SKM-1 (cell line): ENCODE results near the gene NEK1.
A peak's percentile ranks its signal among the peaks of the same experiment; 100 is the strongest.

ENCODE experiments used
- DNase-seq: peaks from one replicate; lab custom pipeline; 2025; ENCODE audit not compliant: unreplicated experiment; lab: John Stamatoyannopoulos, UW

Gene NEK1, protein sequence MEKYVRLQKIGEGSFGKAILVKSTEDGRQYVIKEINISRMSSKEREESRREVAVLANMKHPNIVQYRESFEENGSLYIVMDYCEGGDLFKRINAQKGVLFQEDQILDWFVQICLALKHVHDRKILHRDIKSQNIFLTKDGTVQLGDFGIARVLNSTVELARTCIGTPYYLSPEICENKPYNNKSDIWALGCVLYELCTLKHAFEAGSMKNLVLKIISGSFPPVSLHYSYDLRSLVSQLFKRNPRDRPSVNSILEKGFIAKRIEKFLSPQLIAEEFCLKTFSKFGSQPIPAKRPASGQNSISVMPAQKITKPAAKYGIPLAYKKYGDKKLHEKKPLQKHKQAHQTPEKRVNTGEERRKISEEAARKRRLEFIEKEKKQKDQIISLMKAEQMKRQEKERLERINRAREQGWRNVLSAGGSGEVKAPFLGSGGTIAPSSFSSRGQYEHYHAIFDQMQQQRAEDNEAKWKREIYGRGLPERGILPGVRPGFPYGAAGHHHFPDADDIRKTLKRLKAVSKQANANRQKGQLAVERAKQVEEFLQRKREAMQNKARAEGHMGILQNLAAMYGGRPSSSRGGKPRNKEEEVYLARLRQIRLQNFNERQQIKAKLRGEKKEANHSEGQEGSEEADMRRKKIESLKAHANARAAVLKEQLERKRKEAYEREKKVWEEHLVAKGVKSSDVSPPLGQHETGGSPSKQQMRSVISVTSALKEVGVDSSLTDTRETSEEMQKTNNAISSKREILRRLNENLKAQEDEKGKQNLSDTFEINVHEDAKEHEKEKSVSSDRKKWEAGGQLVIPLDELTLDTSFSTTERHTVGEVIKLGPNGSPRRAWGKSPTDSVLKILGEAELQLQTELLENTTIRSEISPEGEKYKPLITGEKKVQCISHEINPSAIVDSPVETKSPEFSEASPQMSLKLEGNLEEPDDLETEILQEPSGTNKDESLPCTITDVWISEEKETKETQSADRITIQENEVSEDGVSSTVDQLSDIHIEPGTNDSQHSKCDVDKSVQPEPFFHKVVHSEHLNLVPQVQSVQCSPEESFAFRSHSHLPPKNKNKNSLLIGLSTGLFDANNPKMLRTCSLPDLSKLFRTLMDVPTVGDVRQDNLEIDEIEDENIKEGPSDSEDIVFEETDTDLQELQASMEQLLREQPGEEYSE (N-terminal part only)

DNA sequence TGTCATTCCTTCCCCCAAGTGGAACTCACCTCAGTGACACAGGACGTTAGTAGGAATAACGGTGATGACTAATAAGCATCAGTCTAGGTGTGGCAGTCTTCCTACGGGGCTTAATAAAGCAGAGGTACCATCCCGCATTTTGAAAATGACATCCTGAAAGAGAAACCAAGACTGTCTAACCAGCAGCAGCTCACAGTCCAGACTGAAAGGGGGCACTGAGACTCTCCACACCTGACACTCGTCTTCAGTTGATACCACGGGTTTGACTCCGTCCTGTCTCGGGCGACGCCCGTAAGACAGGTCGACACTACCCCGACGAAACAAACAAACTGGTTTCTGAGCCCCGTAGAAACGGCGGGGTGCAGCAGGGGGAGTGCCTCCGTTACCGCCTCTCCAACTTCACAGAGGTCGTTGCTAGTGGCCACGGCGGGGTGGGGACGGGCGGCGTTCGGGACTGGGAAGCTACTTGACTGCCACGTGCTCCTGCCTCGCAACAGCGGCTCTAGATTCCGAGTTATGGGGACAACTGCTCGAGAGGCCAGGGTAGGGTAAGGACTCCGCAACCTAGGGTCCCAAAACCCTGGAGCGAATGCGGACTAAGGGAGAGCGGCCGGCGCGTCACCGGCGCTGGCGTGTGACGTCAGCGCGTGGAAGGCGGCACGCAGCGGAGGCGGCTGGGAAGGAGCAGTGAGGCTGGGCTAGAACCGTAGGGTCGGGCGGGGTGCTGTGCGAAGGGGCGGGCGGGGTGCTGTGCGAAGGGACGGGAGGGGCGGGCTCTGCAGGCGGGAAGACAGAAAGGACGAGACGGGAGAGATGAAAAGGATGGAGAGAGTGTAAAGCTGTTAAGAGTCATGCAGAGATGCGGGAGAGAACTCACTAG, at the start of gene NEK1:
Gene NEK1 (minus strand): TSS at position 593 of the 880 bp plus-strand sequence. CDS start 9,953 bp downstream, outside the sequence.
- DNase-seq = peak; percentile 77

DNA sequence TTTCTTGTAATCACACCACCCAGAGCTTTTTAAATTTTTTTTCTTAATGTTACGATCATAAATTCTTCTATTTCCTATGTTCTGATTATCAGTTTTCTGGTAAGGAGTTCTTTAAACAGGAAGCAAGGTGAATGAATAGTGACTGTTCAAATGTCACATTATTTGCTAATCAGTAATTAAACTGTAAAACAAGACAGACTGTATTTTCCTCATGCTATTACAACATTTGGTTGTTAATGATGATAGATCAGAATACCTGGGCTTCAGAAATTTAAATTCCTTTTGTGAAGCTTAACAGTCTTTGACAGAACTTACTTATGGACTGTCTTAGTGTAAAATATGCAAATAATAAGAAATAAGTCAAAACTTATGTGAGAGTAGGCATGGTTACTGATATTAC, 49.4 kb upstream of the NEK1 start:
- no peak for DNase-seq

DNA sequence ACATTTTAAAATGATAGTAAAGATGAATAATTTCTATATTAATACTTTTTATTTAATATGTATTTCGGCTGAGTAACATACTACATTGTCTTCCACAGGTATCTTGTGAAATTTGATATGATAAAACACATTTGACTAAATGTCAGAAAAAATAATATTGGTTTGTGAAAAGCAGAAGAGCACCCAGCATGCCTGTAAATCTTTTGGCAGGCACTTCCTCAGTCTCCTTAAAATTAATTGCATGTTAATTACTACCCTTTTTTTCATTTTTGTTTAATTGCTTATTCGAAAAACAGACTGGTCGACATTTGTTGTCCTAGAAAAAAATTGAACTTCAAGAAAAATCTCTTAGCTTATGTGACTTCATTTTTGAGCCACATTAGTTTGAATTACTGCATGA, 48.5 kb upstream of the NEK1 start:
- no peak for DNase-seq

DNA sequence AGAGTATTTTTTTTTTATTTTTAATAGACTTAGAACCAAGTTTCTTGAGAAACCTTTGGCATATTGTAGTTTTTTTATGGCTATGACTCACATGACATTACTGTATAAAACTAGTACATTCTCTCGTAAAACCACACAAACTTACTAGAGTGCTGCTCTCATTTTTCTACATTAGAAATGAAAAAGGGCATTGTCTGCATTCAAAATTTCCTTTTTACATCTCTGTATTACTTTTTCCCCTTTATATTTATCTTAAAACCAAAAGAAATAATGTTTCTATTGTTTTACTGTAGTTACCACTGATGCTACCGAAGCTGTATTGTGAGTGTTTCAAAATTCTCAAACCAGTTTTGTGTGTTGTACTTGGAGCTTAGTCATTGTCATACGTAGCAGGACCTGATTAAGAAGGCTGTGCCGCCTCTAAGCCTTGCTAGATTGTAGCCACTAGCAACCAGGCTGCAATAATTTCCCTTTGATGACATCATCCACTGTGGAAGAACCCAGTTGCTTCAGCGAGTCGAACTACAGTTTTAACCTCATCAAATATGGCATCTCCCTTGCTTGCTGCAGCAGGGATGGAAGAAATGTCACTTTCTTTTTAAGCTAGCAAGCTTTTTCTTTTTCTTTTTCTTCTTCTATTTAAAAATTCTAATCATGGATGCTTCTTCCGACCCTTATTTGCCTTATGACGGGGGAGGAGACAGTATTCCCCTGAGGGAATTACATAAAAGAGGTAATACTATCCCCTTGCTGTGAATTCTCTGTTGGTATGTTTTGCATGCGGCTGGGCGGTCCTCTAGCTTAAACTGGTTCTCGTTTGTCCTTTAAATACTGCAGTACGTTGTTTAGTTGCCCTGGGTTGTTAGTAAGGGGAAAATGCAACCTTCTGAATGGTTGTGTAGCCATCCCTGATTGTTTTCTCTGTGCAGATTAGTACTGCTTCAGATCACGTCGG, 47.6 kb upstream of the NEK1 start:
- no peak for DNase-seq

DNA sequence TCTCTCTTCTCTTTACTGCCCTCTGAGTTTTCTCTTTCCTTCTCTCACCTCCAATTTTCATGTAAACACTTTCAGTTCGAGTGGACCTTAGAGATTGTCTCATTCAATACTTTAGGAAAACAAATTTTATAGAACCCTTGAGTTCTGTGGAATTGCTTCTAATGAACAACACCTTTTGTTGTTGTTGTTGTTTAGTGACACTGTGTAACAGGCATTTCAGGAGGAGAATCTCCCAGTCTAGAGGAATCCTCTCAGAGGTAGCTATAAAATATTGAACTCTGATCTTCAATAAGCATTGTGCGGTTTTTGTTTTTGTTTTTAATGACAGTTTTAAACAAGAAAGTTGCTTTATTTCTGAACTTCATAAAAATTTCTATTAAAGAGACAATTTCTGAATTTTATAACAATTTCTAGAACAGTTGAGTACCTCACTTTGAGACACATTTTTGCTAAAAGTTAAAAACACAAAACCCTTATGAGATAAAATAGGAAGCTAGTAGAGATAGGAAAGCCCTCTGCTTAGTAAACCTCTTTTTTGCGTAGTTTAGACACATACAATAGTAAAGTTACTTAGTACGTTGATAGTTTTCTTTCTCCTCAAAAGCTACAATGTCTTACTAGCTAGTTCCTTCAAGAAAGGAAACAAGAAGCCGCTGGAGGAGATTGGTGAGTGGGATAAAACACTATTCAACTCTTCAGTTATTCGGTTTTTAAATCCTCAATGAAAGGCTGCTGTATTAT, 46.8 kb upstream of the NEK1 start:
- no peak for DNase-seq

DNA sequence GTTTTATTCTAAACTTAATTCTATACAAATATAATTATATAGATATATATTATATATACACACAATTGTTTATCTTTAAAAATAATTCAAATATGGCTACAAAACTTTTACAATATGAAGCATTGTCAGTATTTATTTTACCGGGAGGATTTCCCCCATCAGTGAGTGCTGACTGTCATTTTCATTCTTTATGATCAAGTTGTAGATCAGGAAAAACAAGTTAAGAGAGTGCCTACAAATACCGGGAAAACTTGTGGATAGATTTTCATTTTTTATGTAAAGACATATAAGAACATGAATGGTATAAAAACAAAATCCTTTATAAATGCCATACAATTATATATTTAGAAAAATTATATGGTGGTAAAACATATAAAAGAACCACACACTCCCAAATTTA, 45.8 kb upstream of the NEK1 start:
- no peak for DNase-seq

DNA sequence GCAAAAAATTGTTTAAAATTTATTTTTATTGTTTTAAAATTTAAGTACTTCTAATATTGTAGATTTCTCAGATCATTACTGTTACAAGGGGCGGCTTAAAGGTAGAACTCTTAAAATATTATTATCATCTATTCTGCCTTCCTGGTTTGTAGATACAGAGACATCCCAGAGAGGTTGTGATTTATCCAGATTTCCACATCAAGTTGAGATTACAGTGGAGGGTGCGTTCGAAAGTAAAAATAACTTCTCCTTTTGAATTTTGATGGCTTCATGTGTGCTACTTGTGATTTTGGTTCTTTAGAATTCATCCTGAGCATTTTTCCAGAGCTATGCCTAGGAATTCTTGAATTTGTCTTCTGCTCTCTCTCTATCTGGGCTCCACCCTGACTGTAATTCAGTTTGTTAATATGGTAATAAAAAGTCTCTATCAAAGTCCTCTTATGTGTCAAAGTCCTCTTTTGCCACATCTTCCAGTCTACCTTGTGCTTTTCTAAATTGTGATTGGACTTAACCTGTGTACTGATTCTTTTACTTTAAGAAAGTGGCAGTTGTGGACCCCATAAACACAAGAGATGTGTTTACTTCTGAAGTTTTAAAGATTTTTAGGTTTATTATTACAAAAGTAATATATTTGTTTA, 45.2 kb upstream of the NEK1 start:
- DNase-seq = no peak

DNA sequence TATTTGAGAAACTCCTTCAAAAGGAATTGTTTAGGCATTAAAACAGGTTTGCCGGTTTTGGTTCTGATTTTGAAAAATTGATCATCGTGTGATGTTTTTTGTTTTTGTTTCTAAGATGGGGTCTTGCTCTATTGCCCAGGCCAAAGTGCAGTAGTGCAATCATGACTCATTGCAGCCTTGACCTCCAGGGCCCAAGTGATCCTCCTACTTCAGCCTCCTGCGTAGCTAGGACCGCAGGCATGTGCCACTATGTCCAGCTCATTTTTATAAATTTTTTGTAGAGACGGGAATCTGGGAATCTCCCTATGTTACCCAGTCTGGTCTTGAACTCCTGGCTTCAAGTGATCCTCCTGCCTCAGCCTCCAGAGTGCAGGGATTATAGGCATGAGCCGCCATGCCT, 43.0 kb upstream of the NEK1 start:
- DNase-seq = no peak

DNA sequence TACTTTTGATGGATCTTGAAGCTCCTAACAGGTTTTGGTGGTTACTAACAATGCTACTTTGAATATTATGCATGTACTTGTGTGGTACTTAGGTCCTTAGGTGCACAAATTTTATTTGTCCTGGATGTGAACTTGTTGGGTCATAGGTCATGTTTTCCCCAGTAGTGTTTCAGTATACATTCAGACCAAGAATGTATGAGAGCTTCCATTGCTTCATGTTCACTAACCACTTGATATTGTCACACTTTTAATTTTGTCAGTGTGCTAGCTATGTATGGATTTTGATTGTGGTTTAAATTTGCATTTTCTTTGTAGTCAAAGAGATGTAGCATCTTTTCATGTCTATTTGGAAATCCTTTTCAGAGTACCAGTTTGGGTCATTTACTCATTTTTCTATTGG, 40.2 kb upstream of the NEK1 start:
- DNase-seq = no peak

DNA sequence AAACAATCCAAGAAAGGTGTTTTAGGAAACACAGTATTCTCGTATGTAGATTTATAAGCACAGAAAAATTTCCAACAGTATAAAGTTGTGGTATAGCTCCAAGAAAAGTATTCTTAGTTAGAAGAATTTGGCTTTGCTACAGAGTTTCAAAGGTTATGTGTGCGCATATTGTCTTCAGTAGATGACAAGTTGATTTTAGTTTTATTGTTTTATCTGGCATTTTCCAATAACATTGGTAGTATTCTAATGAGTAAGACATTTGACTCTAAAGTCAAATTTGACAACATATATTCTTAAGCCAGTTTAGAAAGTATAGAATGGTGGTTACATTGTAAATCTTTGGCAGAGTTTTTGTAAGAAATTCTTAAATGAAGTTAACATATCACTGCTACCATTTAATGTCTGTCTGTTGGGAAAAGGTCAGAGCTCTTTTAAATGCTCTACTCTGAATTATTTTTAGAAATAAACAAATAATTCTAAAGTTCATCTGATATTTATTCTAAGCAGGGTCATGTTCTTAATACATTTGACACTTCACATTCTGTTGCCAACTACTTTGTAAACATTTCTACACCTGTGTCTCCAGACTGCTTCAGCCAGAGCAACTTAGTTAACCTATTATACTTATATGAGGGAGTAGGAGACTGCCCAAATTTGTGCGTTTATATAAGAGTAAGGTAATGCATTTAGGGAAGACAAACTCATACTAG, 38.0 kb upstream of the NEK1 start:
- no peak for DNase-seq

DNA sequence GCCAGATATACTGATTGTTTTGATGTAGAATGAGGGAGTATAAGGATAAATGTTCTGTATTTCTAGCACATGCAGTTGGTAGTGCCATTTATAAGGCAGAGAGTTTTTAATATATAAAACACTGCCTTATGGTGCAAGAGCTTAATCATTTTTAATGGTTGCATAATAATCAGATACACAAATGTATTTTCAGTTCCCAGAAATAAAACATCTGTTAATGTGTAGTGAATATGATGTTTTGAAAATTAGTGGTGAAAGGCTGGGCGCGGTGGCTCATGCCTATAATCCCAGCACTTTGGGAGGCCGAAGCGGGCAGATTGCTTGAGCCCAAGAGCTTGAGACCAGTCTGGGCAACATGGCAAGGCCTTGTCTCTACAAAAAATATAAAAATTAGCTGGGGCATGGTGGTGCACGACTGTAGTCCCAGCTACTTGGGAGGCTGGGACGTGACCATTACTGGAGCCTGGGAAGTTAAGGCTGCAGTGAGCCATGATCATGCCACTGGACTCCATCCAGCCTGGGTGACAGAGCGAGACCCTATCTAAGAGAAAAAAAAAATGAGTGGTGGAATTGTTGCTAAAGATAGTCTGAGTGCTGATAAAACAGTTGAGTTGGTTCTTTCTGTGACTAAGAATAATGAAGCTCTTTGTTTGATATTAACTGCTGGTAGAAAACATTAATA, 37.3 kb upstream of the NEK1 start:
- DNase-seq = no peak

DNA sequence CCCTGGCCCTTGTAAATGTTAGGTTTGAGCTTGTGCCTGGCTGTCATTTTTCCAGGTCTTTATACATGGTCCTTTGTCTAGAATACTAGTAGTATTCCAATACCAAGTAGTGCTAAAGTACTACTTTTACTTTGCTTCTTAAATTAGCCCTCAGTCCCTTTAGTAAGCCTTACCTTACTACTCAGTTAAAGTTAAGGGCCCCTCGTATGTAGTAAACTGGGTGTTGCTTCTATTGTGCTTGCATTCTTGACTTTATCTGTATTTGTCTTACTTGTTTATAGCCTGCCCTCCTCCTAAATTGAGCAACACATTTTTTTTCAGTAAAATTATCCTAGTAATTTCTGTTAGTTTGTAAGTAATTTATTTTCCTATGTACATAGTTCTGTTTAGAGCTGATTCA, 33.2 kb upstream of the NEK1 start:
- no peak for DNase-seq

DNA sequence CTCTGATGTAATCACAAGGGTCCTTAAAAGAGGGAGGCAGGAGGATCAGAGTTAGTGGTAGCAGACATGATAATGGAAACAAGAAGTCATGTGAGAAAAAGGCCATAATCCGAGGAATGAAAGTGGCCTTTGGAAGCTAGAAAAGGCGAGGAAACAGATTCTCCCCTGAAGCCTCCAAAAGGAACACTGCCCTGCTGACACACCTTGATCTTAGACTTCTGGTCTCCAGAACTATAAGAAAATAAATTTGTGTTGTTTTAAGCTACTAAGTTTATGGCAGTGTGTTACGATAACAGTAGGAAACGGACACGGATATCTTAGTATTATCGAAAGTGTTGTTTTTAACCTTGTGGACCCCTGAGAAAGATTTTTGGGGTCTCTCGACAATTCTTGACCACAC, 32.4 kb upstream of the NEK1 start:
- no peak for DNase-seq

DNA sequence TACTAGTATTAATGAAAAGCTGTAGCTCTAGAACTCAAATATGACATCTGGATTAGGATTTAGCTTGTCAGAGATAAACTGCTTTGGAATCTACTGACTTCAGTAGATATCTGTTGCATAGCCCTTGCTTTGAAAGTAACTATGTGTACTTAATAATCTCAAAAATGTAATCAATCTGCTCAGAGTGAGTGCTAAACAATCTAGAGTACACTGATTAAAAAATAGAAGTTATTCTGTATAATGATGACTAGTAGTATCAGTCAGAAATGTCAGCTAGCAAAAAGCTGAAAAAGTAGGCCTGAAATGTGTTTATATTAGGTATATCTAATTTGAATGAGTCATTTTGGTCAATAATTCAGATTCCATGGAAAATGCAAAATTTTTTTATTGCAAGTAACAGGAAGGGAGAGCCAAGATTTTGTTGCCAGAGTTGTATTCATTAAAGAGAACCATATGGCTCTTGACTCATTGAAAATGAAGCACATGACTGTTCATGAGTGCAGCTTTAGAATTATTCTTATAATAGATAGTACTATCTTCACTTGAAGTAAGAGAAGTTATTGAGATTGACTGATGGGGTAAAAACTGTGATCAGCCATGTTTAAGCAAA, 28.0 kb upstream of the NEK1 start:
- no peak for DNase-seq

DNA sequence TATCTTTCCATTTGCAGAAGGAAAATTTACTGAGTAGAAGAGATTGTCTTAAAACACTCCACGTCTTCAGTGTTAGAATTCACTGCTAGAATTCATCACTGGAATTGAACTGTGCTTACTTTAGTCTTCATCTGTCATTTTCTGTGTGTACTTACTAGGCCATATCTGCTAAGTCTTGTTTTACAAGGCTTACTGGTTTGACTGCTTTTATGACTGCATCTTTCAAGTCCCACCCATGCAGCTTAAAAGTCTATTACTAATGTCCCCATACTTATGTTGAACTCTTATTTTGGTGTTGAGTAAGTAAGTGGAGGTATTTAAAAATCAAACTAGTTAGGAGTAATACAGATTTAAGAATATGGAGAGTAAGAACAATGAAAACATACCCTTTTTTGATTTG, 22.6 kb upstream of the NEK1 start:
- no peak for DNase-seq

DNA sequence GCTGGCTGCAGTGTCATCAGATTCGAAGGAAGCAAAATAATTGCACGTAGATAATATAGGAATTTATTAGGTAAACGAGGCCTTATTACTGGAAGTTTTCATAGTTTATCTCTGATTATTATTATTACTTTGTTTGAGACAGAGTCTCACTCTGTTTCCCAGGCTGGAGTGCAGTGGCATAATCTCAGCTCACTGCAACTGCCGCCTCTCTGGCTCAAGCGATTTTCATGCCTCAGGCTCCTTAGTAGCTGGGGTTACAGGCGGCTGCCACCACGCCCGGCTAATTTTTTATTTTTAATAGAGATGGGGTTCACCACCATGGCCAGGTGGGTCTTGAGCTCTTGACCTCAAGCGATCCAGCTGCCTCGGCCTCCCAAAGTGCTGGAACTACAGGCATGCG, 20.5 kb upstream of the NEK1 start:
- DNase-seq = no peak

DNA sequence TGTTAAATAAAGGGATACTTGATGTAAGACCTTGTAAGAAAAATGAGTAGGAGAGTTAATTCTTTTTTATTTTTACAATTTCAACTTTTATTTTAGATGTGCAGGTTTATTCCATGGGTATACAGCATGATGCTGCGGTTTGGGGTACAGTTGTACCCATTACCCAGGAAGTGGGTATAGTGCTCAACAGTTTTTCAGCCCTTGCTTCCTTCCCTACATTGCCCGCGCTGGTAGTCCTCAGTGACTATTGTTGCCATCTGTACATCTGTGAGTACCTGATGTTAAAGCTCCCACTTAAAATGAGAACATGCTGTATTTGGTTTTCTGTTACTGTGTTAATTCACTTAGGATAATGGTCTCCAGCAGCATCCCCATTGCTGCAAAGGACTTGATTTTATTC, 17.7 kb upstream of the NEK1 start:
- DNase-seq = no peak
